ENCODE measurements around the gene SPOCK1. TPM values are rescaled to one million over a fixed set of nuclear protein-coding genes. Genes with fewer than 3 reads are reported as not detected.

Gene SPOCK1
- total RNA-seq, 4 donors from 2014 or later: 46.5 to 52.7 (median 51.4) TPM

- WGBS, 2 donors (ENCODE audit: low coverage in 1 of 2): 92 to 100% methylated on average over 2 of the region's 2 CpGs
These were observed 10.2 kb downstream of the SPOCK1 start for GRCh38 chr5:137488974-137489373.

GRCh38 chr5:137488516-137488915 lies 10.6 kb downstream of the SPOCK1 start:
- no peak overlapping the region for H3K4me3 ChIP-seq
- H3K9me3 ChIP-seq: no peaks in the 10 kb centered on the region
- no peaks in the 10 kb centered on the region for H3K4me1 ChIP-seq
- ATAC-seq: no peak
- TF ChIP-seq CTCF (IDR thresholded peaks at IDR 0.05) (no peak), EP300 (IDR thresholded peaks at IDR 0.05) (no peak), POLR2A (IDR thresholded peaks at IDR 0.05) (no peak), POLR2AphosphoS5 (IDR thresholded peaks at IDR 0.05) (no peak)
- 86 to 92% methylated on average over 7 to 10 of the region's 10 CpGs for WGBS, 2 donors (ENCODE audit: low coverage in 1 of 2)
- H3K27ac ChIP-seq: no peak overlapping the region
- no peaks in the 10 kb centered on the region for H3K27me3 ChIP-seq
- H3K36me3 ChIP-seq: no peaks in the 10 kb centered on the region

More at GRCh38 chr5:137488974-137489373, 10.2 kb downstream of the SPOCK1 start:
- Histone ChIP-seq H3K36me3 (no peaks in the 10 kb centered on the region), H3K27ac (no peak overlapping the region), H3K4me1 (no peaks in the 10 kb centered on the region), H3K27me3 (no peaks in the 10 kb centered on the region), H3K4me3 (no peak overlapping the region), H3K9me3 (no peaks in the 10 kb centered on the region)
- no peak for ATAC-seq
- TF ChIP-seq CTCF (IDR thresholded peaks at IDR 0.05): no peak

- peak overlapping the region in 1 of 4 donors; percentile 7 for H3K27ac ChIP-seq
- H3K36me3 ChIP-seq: no peaks in the 10 kb centered on the region
- no peaks in the 10 kb centered on the region for H3K4me1 ChIP-seq
- 86 to 100% methylated on average over 1 of the region's 1 CpG for WGBS, 2 donors (ENCODE audit: low coverage in 1 of 2)
- H3K4me3 ChIP-seq: no peak overlapping the region
- peak; percentile 78 for ATAC-seq
- no peaks in the 10 kb centered on the region for H3K27me3 ChIP-seq
- H3K9me3 ChIP-seq: no peaks in the 10 kb centered on the region
- TF ChIP-seq POLR2A (IDR thresholded peaks at IDR 0.05): no peak
- TF ChIP-seq EP300 (IDR thresholded peaks at IDR 0.05): no peak
- TF ChIP-seq POLR2AphosphoS5 (IDR thresholded peaks at IDR 0.05): peak; percentile 13
- no peak for TF ChIP-seq CTCF (IDR thresholded peaks at IDR 0.05)
These were observed 11.5 kb downstream of the SPOCK1 start for GRCh38 chr5:137487600-137487999.

- WGBS, 2 donors (ENCODE audit: low coverage in 1 of 2): 48 to 80% methylated on average over 1 to 2 of the region's 2 CpGs
- Histone ChIP-seq H3K4me3 (no peak overlapping the region), H3K4me1 (no peaks in the 10 kb centered on the region), H3K27me3 (no peaks in the 10 kb centered on the region), H3K27ac (peak overlapping the region in 1 of 4 donors; percentile 7), H3K36me3 (no peaks in the 10 kb centered on the region), H3K9me3 (no peaks in the 10 kb centered on the region)
- peak; percentile 76 for ATAC-seq
- no peak for TF ChIP-seq EP300 (IDR thresholded peaks at IDR 0.05)
- TF ChIP-seq POLR2A (IDR thresholded peaks at IDR 0.05): no peak
- TF ChIP-seq POLR2AphosphoS5 (IDR thresholded peaks at IDR 0.05): peak; percentile 7
These were observed 12.4 kb downstream of the SPOCK1 start for GRCh38 chr5:137486707-137487106.

- H3K27me3 ChIP-seq: no peaks in the 10 kb centered on the region
- no peak for TF ChIP-seq POLR2A (IDR thresholded peaks at IDR 0.05)
- TF ChIP-seq EP300 (IDR thresholded peaks at IDR 0.05): no peak
- no peak for TF ChIP-seq POLR2AphosphoS5 (IDR thresholded peaks at IDR 0.05)
- H3K4me1 ChIP-seq: no peaks in the 10 kb centered on the region
- ATAC-seq: no peak
- H3K4me3 ChIP-seq: no peak overlapping the region
- 55% methylated on average over 4 of the region's 4 CpGs; no CpG with 5 or more reads in 1 of the 2 donors for WGBS, 2 donors (ENCODE audit: low coverage in 1 of 2)
- no peaks in the 10 kb centered on the region for H3K36me3 ChIP-seq
- H3K27ac ChIP-seq: no peak overlapping the region
- H3K9me3 ChIP-seq: no peaks in the 10 kb centered on the region
These were observed 17.5 kb downstream of the SPOCK1 start for GRCh38 chr5:137481596-137481995.

GRCh38 chr5:137478043-137478442 lies 21.1 kb downstream of the SPOCK1 start:
- Histone ChIP-seq H3K27ac (no peak overlapping the region), H3K9me3 (no peaks in the 10 kb centered on the region), H3K36me3 (no peaks in the 10 kb centered on the region), H3K4me3 (no peak overlapping the region), H3K27me3 (no peaks in the 10 kb centered on the region), H3K4me1 (no peaks in the 10 kb centered on the region)
- 40 to 66% methylated on average over 2 to 3 of the region's 3 CpGs for WGBS, 2 donors (ENCODE audit: low coverage in 1 of 2)
- no peak for ATAC-seq
- TF ChIP-seq EP300 (IDR thresholded peaks at IDR 0.05) (no peak), POLR2AphosphoS5 (IDR thresholded peaks at IDR 0.05) (no peak), POLR2A (IDR thresholded peaks at IDR 0.05) (no peak)
